T-helper 17 cell (primary cell): Measurements from ENCODE around the gene LTB. TPM values are rescaled to one million over a fixed set of nuclear protein-coding genes. Genes with fewer than 3 reads are reported as not detected.
"Not testable (repeated sequence)": the region's sequence is repeated elsewhere in the genome, so short reads cannot be mapped to it uniquely, and the experiment has no call there.

ENCODE experiments used
- ATAC-seq: fragments of 150-1000 bp; cut with Tn5 transposase; 2 replicates; pipeline ENCODE4 v1.10.0; 2021; ENCODE audit warnings: mild to moderate bottlenecking, moderate library complexity
- DNase-seq, 3 donors: peaks; one replicate each; pipeline versions ENCODE4 v3.0.0 to v3.0.0-alpha.2; 2020 to 2021
- H3K9me3 ChIP-seq: one replicate; pipeline ENCODE4 v1.7.0; 2013; ENCODE audit warnings: low read length, mild to moderate bottlenecking; ENCODE audit not compliant: control insufficient read depth, poor library complexity, severe bottlenecking
- H3K27ac Mint-ChIP-seq: one replicate; pipeline ENCODE4 v1.8.0; 2022; ENCODE audit warnings: mild to moderate bottlenecking, moderate library complexity, mixed read lengths
- H3K27me3 Mint-ChIP-seq: one replicate; pipeline ENCODE4 v1.8.0; 2022; ENCODE audit warnings: mixed read lengths
- H3K36me3 Mint-ChIP-seq: one replicate; pipeline ENCODE4 v1.8.0; 2022; ENCODE audit warnings: low read depth, mixed read lengths
- H3K4me1 Mint-ChIP-seq: one replicate; pipeline ENCODE4 v1.8.0; 2022; ENCODE audit warnings: mild to moderate bottlenecking, mixed read lengths
- H3K4me3 Mint-ChIP-seq: one replicate; pipeline ENCODE4 v1.8.0; 2022; ENCODE audit warnings: mild to moderate bottlenecking, moderate library complexity, mixed read lengths
- total RNA-seq, 4 donors: library from RNA in 2 of 4; stranded (reverse) in 2 of 4; gene quantifications; one replicate each; pipeline ENCODE4 v1.2.3 and lab custom pipeline; 2022 to 2026

LTB gene
- total RNA-seq, 2 donors from 2014 or later = 791 to 891 TPM

- DNase-seq = no peak
Measured at GRCh38 chr6:31559958-31560696, 22.1 kb downstream of the LTB start.

DNA sequence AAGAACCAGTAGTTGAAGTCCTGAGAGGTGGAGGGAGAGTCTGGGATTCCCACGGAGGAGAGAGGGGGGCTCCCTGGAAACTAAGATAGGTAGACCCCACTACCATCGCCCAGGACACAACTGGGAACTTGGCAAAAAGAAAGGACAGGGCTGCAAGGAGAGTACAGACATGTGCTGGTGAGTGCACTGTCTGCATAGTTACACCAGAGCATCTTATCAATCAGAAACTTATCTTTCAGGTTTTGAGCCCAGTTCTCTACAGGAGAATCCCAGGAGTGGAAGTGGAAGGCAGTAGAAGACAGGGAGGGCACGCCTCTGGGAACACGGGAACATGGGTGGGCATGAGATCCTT, 22.6 kb downstream of the LTB start:
- DNase-seq (no peak), ATAC-seq (peak; percentile 23)
- no peaks in the 10 kb centered on the region for H3K27me3 Mint-ChIP-seq
- peaks cover 10% of the 10 kb centered on the region for H3K36me3 Mint-ChIP-seq
- H3K4me3 Mint-ChIP-seq = peak overlapping the region; percentile 94
- H3K9me3 ChIP-seq = no peaks in the 10 kb centered on the region
- H3K4me1 Mint-ChIP-seq = peaks cover 57% of the 10 kb centered on the region
- H3K27ac Mint-ChIP-seq = peak overlapping the region; percentile 95

More at GRCh38 chr6:31559958-31560696, 22.1 kb downstream of the LTB start:
- Mint-ChIP-seq H3K27ac (peak overlapping the region; percentile 95), H3K4me3 (peak overlapping the region; percentile 94), H3K4me1 (peaks cover 60% of the 10 kb centered on the region), H3K27me3 (no peaks in the 10 kb centered on the region), H3K36me3 (peaks cover 14% of the 10 kb centered on the region)
- ATAC-seq = peak; percentile 65
- H3K9me3 ChIP-seq = no peaks in the 10 kb centered on the region

- peaks cover 9% of the 10 kb centered on the region for H3K36me3 Mint-ChIP-seq
Measured at GRCh38 chr6:31558631-31559500, 23.4 kb downstream of the LTB start.

DNA sequence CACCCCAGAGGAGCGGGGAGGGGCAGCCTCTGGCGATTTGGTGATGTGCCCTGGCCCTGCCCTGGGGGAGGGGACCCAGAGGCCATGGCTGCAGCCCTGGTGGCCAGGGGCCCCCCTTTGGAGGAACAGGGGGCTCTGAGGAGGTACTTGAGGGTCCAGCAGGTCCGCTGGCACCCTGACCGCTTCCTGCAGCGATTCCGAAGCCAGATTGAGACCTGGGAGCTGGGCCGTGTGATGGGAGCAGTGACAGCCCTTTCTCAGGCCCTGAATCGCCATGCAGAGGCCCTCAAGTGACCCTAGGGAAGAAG, 24.0 kb downstream of the LTB start:
- Mint-ChIP-seq H3K4me3 (peak overlapping the region; percentile 94), H3K27me3 (no peaks in the 10 kb centered on the region), H3K36me3 (peaks cover 8% of the 10 kb centered on the region), H3K4me1 (peaks cover 51% of the 10 kb centered on the region), H3K27ac (peak overlapping the region; percentile 95)
- ATAC-seq (no peak), DNase-seq (no peak)
- no peaks in the 10 kb centered on the region for H3K9me3 ChIP-seq

More at GRCh38 chr6:31558631-31559500, 23.4 kb downstream of the LTB start:
- peak overlapping the region; percentile 95 for H3K27ac Mint-ChIP-seq
- H3K4me1 Mint-ChIP-seq = peaks cover 53% of the 10 kb centered on the region
- no peaks in the 10 kb centered on the region for H3K9me3 ChIP-seq
- no peaks in the 10 kb centered on the region for H3K27me3 Mint-ChIP-seq
- DNase-seq (peak; percentile 32 to 63 (median 44)), ATAC-seq (peak; percentile 83)
- H3K4me3 Mint-ChIP-seq = peak overlapping the region; percentile 94

GRCh38 chr6:31557443-31558317, 24.5 kb downstream of the LTB start:
- Mint-ChIP-seq H3K4me1 (peaks cover 47% of the 10 kb centered on the region), H3K4me3 (peak overlapping the region; percentile 94), H3K27ac (peak overlapping the region; percentile 95), H3K36me3 (peaks cover 8% of the 10 kb centered on the region), H3K27me3 (no peaks in the 10 kb centered on the region)
- DNase-seq (no peak), ATAC-seq (no peak)
- H3K9me3 ChIP-seq = no peaks in the 10 kb centered on the region

DNA sequence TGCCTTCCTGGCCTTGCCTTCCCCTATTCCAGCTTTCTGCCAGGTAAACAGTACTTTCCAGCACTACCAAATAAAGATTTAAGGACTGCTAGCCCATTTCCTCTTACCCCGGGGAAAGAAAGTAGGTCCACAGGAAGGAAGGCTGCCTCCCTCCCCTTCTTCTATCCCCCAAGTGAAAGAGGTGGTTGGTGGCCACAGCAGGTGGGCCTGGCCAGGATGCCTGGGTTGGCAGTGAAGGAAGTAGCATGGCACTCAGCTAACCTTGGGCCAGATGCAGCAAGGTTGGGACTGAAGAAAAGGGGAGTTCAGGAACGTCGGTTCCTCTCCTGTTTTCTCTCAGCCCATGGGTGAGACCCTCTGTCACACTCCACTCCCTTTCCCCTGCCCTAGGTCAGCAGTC, 25.9 kb downstream of the LTB start:
- H3K27ac Mint-ChIP-seq = peak overlapping the region; percentile 45
- peak overlapping the region; percentile 58 for H3K4me3 Mint-ChIP-seq
- DNase-seq = no peak
- peaks cover 5% of the 10 kb centered on the region for H3K36me3 Mint-ChIP-seq
- no peaks in the 10 kb centered on the region for H3K27me3 Mint-ChIP-seq
- H3K9me3 ChIP-seq = no peaks in the 10 kb centered on the region
- no peak for ATAC-seq
- peaks cover 41% of the 10 kb centered on the region for H3K4me1 Mint-ChIP-seq

- not testable (repeated sequence) for H3K4me3 Mint-ChIP-seq, H3K9me3 ChIP-seq, H3K27me3 Mint-ChIP-seq, H3K36me3 Mint-ChIP-seq, H3K27ac Mint-ChIP-seq
- peak; percentile 39 to 54 (median 53) for DNase-seq
- peaks cover 21% of the 10 kb centered on the region for H3K4me1 Mint-ChIP-seq
- peak; percentile 18 for ATAC-seq
Measured at GRCh38 chr6:31551371-31551770, 30.9 kb downstream of the LTB start.

GRCh38 chr6:31548544-31548873, 33.7 kb downstream of the LTB start:
- DNase-seq (no peak), ATAC-seq (no peak)
- H3K27ac Mint-ChIP-seq = peak overlapping the region; percentile 94
- peaks cover 24% of the 10 kb centered on the region for H3K4me1 Mint-ChIP-seq
- no peaks in the 10 kb centered on the region for H3K27me3 Mint-ChIP-seq
- no peaks in the 10 kb centered on the region for H3K9me3 ChIP-seq
- peak overlapping the region; percentile 98 for H3K4me3 Mint-ChIP-seq
- no peaks in the 10 kb centered on the region for H3K36me3 Mint-ChIP-seq

GRCh38 chr6:31547727-31548543, 34.3 kb downstream of the LTB start:
- ATAC-seq = no peak
- no peaks in the 10 kb centered on the region for H3K9me3 ChIP-seq
- peak overlapping the region; percentile 98 for H3K4me3 Mint-ChIP-seq
- H3K27me3 Mint-ChIP-seq = no peaks in the 10 kb centered on the region
- no peaks in the 10 kb centered on the region for H3K36me3 Mint-ChIP-seq
- peak overlapping the region; percentile 94 for H3K27ac Mint-ChIP-seq
- no peak for DNase-seq
- H3K4me1 Mint-ChIP-seq = peaks cover 27% of the 10 kb centered on the region

- H3K27ac Mint-ChIP-seq = peak within 1 kb of the TSS; percentile 94
- H3K27me3 Mint-ChIP-seq = no peaks in the 10 kb centered on the region
- DNase-seq (peak; percentile 70 to 81 (median 75)), ATAC-seq (peak; percentile 86)
- no peaks in the 10 kb centered on the region for H3K36me3 Mint-ChIP-seq
- peaks cover 29% of the 10 kb centered on the region for H3K4me1 Mint-ChIP-seq
- no peaks in the 10 kb centered on the region for H3K9me3 ChIP-seq
- H3K4me3 Mint-ChIP-seq = peak within 1 kb of the TSS; percentile 98
Measured at GRCh38 chr6:31546958-31547726, 35.1 kb downstream of the LTB start, which contains the start of gene NFKBIL1. Gene NFKBIL1 (plus strand): TSS chr6:31547608. CDS start chr6:31547695, 87 bp downstream.

DNA sequence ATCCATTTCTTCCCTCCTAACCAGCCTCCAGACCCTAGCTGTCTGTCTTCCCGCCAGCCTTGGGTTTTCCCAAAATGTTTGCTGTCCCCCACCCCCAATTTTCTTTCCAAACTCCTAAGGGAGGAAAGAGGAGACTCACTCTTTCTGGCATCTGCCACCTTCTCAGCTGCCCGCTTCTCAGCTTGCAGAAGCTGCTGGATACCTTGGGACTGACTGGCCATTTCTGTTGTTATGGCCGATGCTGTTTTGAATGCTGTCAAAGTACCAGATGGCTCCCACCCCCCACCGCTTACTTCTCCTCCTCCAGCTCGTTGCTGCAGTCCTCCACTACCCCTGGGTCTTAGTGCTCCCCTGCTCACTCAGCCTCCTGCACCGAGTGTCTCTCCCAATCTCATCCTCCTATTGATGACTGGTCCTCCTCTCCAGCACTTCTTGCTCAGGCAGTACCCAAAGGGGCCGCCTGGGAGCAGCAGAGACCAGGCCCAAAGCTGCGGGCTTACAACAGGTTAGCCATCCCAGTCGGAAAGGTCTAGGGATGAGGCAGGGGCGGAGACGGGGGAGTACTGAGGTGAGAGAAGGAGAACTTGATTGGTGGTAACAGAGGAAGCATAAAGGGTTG, 35.8 kb downstream of the LTB start, which contains the start of gene ATP6V1G2:
TSS of gene ATP6V1G2 (minus strand) at position 270 of the 619 bp plus-strand sequence. CDS start at position 221, 49 bp downstream.
- DNase-seq (peak; percentile 69 to 82 (median 74)), ATAC-seq (peak; percentile 64)
- Mint-ChIP-seq H3K4me3 (peak within 1 kb of the TSS; percentile 98), H3K27ac (peak within 1 kb of the TSS; percentile 94), H3K4me1 (peaks cover 35% of the 10 kb centered on the region), H3K36me3 (peaks cover 2% of the 10 kb centered on the region), H3K27me3 (no peaks in the 10 kb centered on the region)
- H3K9me3 ChIP-seq = no peaks in the 10 kb centered on the region
